VCaP (cell line): ENCODE measurements around the gene IL1RAP.

Experiments used
- H3K27ac ChIP-seq: fragments of 450-650 bp; 2 replicates; pipeline ENCODE4 v1.5.1; 2017
- TF ChIP-seq, protein P1 (sequence below): fragments of 450-650 bp; conservative IDR thresholded peaks from 2 replicates; pipeline ENCODE4 v1.5.1; 2017; ENCODE audit warnings: mild to moderate bottlenecking, moderate library complexity

Gene IL1RAP

DNA sequence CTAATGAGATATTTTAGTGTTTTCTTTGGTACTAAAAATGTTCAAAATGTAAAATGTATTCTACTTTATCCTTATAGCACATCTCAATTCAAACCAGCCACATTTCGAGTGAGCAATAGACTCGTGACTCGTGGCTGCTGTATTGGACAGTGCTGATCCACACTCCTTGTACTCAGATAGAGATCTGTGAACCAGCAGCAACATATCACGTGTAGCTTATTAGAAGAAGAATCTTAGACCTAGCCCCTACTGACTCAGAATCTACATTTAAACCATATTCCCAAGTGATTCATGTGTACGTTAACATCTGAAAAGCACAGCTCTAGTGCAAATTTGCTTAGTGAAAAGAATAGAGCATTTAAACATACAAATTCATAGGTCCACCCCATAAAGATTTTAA, 130.9 kb downstream of the IL1RAP start:
- TF ChIP-seq, protein P1, sequence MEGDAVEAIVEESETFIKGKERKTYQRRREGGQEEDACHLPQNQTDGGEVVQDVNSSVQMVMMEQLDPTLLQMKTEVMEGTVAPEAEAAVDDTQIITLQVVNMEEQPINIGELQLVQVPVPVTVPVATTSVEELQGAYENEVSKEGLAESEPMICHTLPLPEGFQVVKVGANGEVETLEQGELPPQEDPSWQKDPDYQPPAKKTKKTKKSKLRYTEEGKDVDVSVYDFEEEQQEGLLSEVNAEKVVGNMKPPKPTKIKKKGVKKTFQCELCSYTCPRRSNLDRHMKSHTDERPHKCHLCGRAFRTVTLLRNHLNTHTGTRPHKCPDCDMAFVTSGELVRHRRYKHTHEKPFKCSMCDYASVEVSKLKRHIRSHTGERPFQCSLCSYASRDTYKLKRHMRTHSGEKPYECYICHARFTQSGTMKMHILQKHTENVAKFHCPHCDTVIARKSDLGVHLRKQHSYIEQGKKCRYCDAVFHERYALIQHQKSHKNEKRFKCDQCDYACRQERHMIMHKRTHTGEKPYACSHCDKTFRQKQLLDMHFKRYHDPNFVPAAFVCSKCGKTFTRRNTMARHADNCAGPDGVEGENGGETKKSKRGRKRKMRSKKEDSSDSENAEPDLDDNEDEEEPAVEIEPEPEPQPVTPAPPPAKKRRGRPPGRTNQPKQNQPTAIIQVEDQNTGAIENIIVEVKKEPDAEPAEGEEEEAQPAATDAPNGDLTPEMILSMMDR = no peak
- no peak overlapping the region for H3K27ac ChIP-seq

DNA sequence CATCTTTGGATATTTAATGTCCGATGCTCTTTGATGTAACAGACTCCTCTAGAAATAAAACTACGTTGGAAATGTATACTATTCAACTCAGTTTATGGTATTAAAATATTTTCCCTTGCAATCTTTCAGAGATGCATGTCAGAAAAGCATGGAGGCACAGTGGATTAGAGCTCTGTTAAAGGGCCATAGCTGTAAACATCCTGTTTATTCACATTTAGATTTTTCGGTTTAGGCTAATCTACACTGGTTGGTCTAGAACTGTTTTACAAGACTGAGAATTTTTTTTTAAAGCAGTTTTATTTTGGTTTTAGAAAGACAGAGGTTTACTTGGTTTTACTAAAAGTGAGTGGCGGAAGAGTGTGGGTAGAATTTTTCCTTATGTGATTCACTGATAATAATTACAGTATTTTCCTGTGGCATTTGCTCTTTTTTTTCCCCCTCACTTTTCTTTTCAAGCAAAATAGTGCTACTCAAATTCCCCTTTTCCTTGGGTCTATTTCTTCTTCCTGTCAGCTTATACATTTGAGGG, 132.1 kb downstream of the IL1RAP start:
- no peak overlapping the region for H3K27ac ChIP-seq
- TF ChIP-seq, protein P1 = no peak

DNA sequence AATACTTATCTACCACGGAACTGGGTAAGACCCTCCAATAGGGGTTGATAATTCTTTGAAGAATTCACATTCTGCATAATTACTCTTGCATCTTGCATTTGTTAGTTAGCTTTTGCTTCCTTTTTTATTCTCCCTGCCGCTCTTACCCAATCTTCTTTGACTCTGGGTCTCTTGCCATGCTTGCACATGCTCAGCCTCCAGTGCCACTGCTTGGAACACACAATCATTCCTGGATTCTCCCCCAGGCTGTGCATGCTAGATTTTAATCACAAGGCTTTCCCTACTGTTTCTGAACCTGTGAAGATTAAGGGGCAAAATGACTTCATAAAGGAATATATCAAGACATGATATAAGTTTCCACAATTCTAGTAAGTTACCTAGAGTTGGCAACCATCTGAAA, 133.1 kb downstream of the IL1RAP start:
- TF ChIP-seq, protein P1 = no peak
- H3K27ac ChIP-seq = no peak overlapping the region

DNA sequence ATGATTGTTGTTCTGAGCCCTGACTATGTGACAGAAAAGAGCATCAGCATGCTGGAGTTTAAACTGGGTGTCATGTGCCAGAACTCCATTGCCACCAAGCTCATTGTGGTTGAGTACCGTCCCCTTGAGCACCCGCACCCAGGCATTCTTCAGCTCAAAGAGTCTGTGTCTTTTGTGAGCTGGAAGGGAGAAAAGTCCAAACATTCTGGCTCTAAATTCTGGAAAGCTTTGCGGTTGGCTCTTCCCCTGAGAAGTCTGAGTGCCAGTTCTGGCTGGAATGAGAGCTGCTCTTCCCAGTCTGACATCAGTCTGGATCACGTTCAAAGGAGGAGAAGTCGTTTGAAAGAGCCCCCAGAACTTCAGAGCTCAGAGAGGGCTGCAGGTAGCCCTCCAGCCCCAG, 142.0 kb downstream of the IL1RAP start:
- no peak overlapping the region for H3K27ac ChIP-seq
- TF ChIP-seq, protein P1 = no peak

DNA sequence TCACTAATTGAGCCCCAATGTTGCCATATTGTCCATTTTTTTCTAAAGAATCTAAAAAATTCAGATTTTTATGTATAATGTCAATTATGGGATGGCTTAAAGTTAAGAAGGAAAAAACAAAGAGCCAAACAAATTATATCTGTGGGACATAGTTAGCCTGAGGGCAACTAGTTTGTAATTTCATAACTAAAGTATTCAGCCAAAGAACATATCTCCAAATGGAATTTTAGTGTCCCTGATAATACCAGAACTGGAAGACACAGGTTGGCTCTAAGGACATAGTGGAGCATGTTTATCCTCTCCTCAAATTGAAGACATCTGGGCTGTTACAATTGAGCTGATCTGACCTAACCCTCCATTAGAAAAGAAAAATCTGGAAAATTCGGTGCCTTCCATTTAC, 144.2 kb downstream of the IL1RAP start:
- TF ChIP-seq, protein P1 = no peak
- no peak overlapping the region for H3K27ac ChIP-seq

DNA sequence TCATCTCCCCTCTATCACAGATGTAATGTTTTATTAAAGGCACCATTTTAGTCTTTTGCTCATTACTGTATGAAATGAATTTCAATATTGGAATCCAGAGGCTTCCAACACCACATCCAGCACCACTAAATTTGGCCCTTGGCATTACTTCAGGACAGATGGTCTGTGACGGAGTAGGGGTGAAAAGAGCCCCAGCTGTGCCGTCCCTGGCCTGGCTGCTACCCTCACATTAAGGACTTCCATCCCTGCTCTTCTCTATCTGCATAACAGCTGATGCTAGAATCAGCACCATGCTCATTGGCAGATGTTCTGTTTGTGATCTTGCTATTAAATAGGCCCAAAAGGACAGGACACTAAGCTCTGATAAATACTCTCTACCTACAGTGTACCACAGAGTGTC, 152.9 kb downstream of the IL1RAP start:
- TF ChIP-seq, protein P1 = no peak

DNA sequence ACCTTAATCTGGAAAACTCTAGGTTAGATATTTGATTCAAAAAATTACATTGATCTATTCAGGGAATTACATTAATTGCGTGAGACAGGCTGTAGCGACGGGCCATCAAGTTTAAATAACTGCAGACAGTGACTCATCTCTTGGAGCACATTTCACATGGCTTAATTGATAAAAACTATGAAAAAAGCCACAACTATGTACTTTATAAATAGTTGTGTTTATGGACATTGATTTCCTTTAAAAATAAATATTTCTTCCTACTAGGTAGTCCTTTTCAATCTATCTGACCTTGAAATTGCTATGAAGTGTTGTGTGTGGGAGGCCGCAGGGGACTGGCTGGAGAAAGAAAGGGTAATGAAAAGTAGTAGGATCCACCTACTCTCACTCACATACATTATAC, 157.8 kb downstream of the IL1RAP start:
- H3K27ac ChIP-seq = no peak overlapping the region
- TF ChIP-seq, protein P1 = no peak

More for the DNA sequence above, 152.9 kb downstream of the IL1RAP start:
- no peak overlapping the region for H3K27ac ChIP-seq
